ENCODE data around the gene GMPPA. TPM values are rescaled to one million over a fixed set of nuclear protein-coding genes. Genes with fewer than 3 reads are reported as not detected.

The GMPPA gene
- total RNA-seq, 1 donor from 2014 or later, result 34.1 TPM

- TF ChIP-seq CTCF (IDR thresholded peaks at IDR 0.05; ENCODE audit: insufficient read depth, low read length, poor library complexity, severe bottlenecking), result no peak
- Histone ChIP-seq H3K36me3 (ENCODE audit: control insufficient read depth, insufficient read depth, low read length) (peaks cover 1% of the 10 kb centered on the region), H3K4me3 (ENCODE audit: low read depth, low read length) (no peak overlapping the region), H3K27me3 (ENCODE audit: control insufficient read depth, insufficient read depth, low read length) (peaks cover 62% of the 10 kb centered on the region)
- DNase-seq (ENCODE audit: low read depth), result no peak
Measured at GRCh38 chr2:219510512-219511135, 11.9 kb downstream of the GMPPA start.

GRCh38 chr2:219511547-219512325 is 13.0 kb downstream of the GMPPA start:
- DNase-seq (ENCODE audit: low read depth), result no peak
- Histone ChIP-seq H3K36me3 (ENCODE audit: control insufficient read depth, insufficient read depth, low read length) (no peaks in the 10 kb centered on the region), H3K4me3 (ENCODE audit: low read depth, low read length) (no peak overlapping the region), H3K27me3 (ENCODE audit: control insufficient read depth, insufficient read depth, low read length) (peaks cover 73% of the 10 kb centered on the region)
- TF ChIP-seq CTCF (IDR thresholded peaks at IDR 0.05; ENCODE audit: insufficient read depth, low read length, poor library complexity, severe bottlenecking), result no peak

- no peak for TF ChIP-seq CTCF (IDR thresholded peaks at IDR 0.05; ENCODE audit: insufficient read depth, low read length, poor library complexity, severe bottlenecking)
Measured at GRCh38 chr2:219512524-219513216, 14.0 kb downstream of the GMPPA start.

DNA sequence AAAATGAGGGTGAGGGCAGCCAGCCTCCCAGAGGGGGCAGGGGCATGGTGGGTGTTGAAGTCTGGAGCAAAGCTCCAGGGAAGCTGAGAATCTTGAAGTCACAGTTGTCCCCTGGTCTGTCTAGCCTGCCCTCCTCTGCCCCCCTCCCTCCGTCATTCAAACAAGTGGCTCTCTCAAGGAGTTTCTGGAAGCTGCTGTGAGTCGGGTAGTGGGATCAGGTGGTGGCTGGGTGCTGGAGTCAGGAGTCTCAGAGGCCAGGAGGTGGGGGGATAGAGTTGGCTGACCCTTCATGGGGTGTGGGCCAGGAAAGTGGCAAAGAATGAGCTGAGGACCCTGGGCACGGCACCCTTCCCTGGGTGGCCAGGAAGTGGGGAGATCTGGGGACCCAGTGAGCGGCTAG is 15.1 kb downstream of the GMPPA start:
- Histone ChIP-seq H3K36me3 (ENCODE audit: control insufficient read depth, insufficient read depth, low read length) (no peaks in the 10 kb centered on the region), H3K4me3 (ENCODE audit: low read depth, low read length) (no peak overlapping the region), H3K27me3 (ENCODE audit: control insufficient read depth, insufficient read depth, low read length) (peaks cover 89% of the 10 kb centered on the region)
- no peak for DNase-seq (ENCODE audit: low read depth)
- no peak for TF ChIP-seq CTCF (IDR thresholded peaks at IDR 0.05; ENCODE audit: insufficient read depth, low read length, poor library complexity, severe bottlenecking)

More at GRCh38 chr2:219512524-219513216, 14.0 kb downstream of the GMPPA start:
- H3K27me3 ChIP-seq (ENCODE audit: control insufficient read depth, insufficient read depth, low read length), result peaks cover 81% of the 10 kb centered on the region
- no peaks in the 10 kb centered on the region for H3K36me3 ChIP-seq (ENCODE audit: control insufficient read depth, insufficient read depth, low read length)
- H3K4me3 ChIP-seq (ENCODE audit: low read depth, low read length), result no peak overlapping the region
- DNase-seq (ENCODE audit: low read depth), result no peak

GRCh38 chr2:219514196-219514761 is 15.6 kb downstream of the GMPPA start, which contains the start of gene ASIC4:
Gene ASIC4 (plus strand): TSS chr2:219514482. CDS start chr2:219514725, 243 bp downstream.
- H3K4me3 ChIP-seq (ENCODE audit: low read depth, low read length), result no peak within 1 kb of the TSS
- no peak for TF ChIP-seq CTCF (IDR thresholded peaks at IDR 0.05; ENCODE audit: insufficient read depth, low read length, poor library complexity, severe bottlenecking)
- no peak for DNase-seq (ENCODE audit: low read depth)
- no peaks in the 10 kb centered on the region for H3K36me3 ChIP-seq (ENCODE audit: control insufficient read depth, insufficient read depth, low read length)
- H3K27me3 ChIP-seq (ENCODE audit: control insufficient read depth, insufficient read depth, low read length), result peaks cover 84% of the 10 kb centered on the region
